AG04449 (cell line): ENCODE data around the gene MED31.

ENCODE experiments used
- CTCF ChIA-PET: fragments of 350-600 bp; formaldehyde crosslinking; extraction: SDS; loops from one replicate; lab custom pipeline; 2021; ENCODE audit warnings: antibody characterized with exemption; lab: Yijun Ruan, JAX
- POLR2A ChIA-PET: fragments of 400-600, 350-600 bp; formaldehyde crosslinking; extraction: SDS; loops from one replicate; lab custom pipeline; 2020; ENCODE audit warnings: antibody characterized with exemption, inconsistent platforms; lab: Yijun Ruan, JAX
- DNase-seq: peaks from one replicate; pipeline ENCODE4 v3.0.0-alpha.2; 2010; ENCODE audit warnings: low read depth, low spot score
- H3K4me3 ChIP-seq: 2 replicates; pipeline ENCODE4 v1.5.1; 2011; ENCODE audit warnings: low read depth, mild to moderate bottlenecking, control low read depth, low read length
- CTCF ChIP-seq: IDR thresholded peaks from one replicate; pipeline ENCODE4 v1.5.1; 2011; ENCODE audit warnings: mild to moderate bottlenecking, moderate library complexity, low read length, control low read depth, inconsistent platforms; ENCODE audit not compliant: insufficient read depth; ENCODE audit errors: missing control alignments

MED31 gene

DNA sequence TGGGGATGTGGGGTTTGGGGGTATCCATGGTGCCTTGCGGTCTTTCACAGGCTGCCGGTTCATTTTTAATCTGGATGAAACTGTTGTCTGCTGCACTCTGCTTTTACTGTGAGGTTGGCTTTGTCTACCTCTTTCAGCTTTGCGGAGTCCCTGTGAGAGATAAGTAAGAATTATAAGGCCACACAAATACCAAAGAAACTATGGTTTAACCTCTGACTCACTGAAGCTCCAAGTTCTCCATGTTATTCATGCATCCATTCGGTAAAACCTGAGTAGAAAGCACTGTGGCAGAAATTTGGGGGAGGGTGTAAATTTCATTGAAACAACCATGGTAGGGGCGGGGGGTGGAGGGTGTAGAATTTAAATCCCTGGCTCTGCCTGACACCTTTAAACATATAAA is 41.4 kb downstream of the MED31 start:
- ChIA-PET POLR2A (no interaction called here), CTCF (interaction anchor here (1.5 kb wide), 1 partner anchor 10 kb away, joined by 5 read pairs; no protein-coding TSS in a partner anchor)
- TF ChIP-seq CTCF: no peak

GRCh38 chr17:6608321-6608720 is 43.1 kb downstream of the MED31 start:
- DNase-seq: no peak
- ChIA-PET CTCF (interaction anchor here (1.0 to 1.6 kb wide), 4 partner anchors 10 to 137 kb away, joined by 3 to 5 read pairs (median 4); no protein-coding TSS in a partner anchor), POLR2A (no interaction called here)
- no peak overlapping the region for H3K4me3 ChIP-seq
- no peak for TF ChIP-seq CTCF

More for the DNA sequence above, 41.4 kb downstream of the MED31 start:
- no peak for DNase-seq
- H3K4me3 ChIP-seq: no peak overlapping the region

DNA sequence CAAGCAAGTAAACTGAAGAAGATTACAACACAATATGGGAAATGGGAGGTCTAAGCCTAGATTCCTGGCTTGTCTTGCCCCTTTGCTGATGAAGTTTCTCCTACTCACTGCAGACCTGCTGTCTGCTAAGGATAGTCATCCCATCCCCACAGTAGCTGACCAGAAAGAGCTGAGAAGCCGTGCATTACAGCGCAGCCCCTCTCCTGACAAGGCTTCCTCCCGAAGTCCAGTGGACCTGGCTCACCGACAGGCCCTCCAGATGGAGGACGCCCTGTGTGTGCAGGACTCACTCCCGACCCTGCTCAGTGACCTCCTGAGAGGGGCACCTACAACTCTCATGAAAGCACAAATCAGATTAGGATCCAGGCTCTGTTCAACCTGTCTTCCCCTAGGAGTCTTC is 46.3 kb downstream of the MED31 start:
- TF ChIP-seq CTCF: no peak
- ChIA-PET CTCF (no interaction called here), POLR2A (no interaction called here)
- DNase-seq: no peak
- H3K4me3 ChIP-seq: no peak overlapping the region

DNA sequence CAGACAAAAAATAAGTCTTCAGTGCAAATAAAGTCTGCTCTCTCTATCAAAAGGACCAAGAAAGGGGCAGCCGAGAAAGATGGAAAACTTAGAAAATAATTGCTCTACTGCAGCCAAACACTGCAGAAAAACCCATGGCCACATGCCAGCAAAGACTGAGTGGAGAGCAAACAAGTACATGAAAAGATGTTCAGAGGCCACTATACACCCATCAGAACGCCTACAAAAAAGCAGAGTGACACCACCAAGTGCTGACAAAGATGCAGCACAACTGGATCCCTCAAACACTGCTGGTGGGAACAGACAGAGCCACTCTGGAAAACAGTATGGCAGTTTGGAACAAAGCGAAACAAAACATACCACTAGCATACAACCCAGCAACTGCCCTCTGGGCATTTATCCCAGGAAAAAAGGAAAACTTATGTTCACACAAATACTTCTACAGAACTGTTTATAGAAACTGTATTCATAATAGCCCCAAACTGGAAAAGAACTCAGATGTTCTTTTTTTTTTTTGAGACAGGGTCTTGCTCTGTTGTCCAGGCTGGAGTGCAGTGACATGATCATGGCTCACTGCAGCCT is 47.6 kb downstream of the MED31 start:
- POLR2A ChIA-PET: interaction anchor here (0.6 kb wide), 1 partner anchor 152 kb away, joined by 3 read pairs; no protein-coding TSS in a partner anchor
- CTCF ChIA-PET: no interaction called here
- no peak for TF ChIP-seq CTCF
- no peak overlapping the region for H3K4me3 ChIP-seq
- DNase-seq: no peak

- CTCF ChIA-PET: interaction anchor here (0.6 kb wide), 1 partner anchor 17 kb away, joined by 3 read pairs; no protein-coding TSS in a partner anchor
- no peak for TF ChIP-seq CTCF
- no peak for DNase-seq
- H3K4me3 ChIP-seq: no peak overlapping the region
- POLR2A ChIA-PET: no interaction called here
These were observed 49.3 kb downstream of the MED31 start for GRCh38 chr17:6602141-6602540.

- DNase-seq: no peak
- CTCF ChIA-PET: interaction anchor here (1.7 kb wide), 1 partner anchor 10 kb away, joined by 5 read pairs; no protein-coding TSS in a partner anchor
- no peak overlapping the region for H3K4me3 ChIP-seq
- POLR2A ChIA-PET: no interaction called here
- no peak for TF ChIP-seq CTCF
These were observed 52.0 kb downstream of the MED31 start for GRCh38 chr17:6599364-6599763.
